MCF 10A (cell line): Measurements from ENCODE around the gene ZBTB7B. TPM values are rescaled to one million over a fixed set of nuclear protein-coding genes. Genes with fewer than 3 reads are reported as not detected.
"Not testable (repeated sequence)": the region's sequence is repeated elsewhere in the genome, so short reads cannot be mapped to it uniquely, and the experiment has no call there.

Experiments used
- BruUV-seq: library from RNA; stranded (reverse); fragments of 400-500 nt; replicated peaks from 2 replicates; lab custom pipeline; 2021; lab: Mats Ljungman, UMichigan
- CTCF ChIA-PET: fragments of 300-600 bp; sonication (Branson Sonifier 250); formaldehyde crosslinking; extraction: SDS; loops from one replicate; lab custom pipeline; 2021; ENCODE audit warnings: antibody characterized with exemption, inconsistent platforms; lab: Yijun Ruan, JAX
- POLR2A ChIA-PET: fragments of 300-600, 350-650 bp; sonication (Branson Sonifier 250); formaldehyde crosslinking; extraction: SDS; loops from one replicate; lab custom pipeline; 2020; ENCODE audit warnings: antibody characterized with exemption, inconsistent platforms; lab: Yijun Ruan, JAX
- DNase-seq: peaks from one replicate; pipeline ENCODE4 v3.0.0-alpha.2; 2018; ENCODE audit not compliant: unreplicated experiment
- H3K27ac Mint-ChIP-seq: one replicate; pipeline ENCODE4 v1.8.0; 2022; ENCODE audit warnings: mild to moderate bottlenecking, low read depth, mixed read lengths; ENCODE audit not compliant: unreplicated experiment
- H3K27me3 Mint-ChIP-seq: one replicate; pipeline ENCODE4 v1.8.0; 2022; ENCODE audit warnings: mixed read lengths; ENCODE audit not compliant: insufficient read depth, unreplicated experiment
- H3K36me3 Mint-ChIP-seq: one replicate; pipeline ENCODE4 v1.8.0; 2022; ENCODE audit warnings: mild to moderate bottlenecking, moderate library complexity, mixed read lengths; ENCODE audit not compliant: insufficient read depth, unreplicated experiment
- H3K4me1 Mint-ChIP-seq: one replicate; pipeline ENCODE4 v1.8.0; 2022; ENCODE audit warnings: mixed read lengths; ENCODE audit not compliant: insufficient read depth, unreplicated experiment
- H3K4me3 Mint-ChIP-seq: one replicate; pipeline ENCODE4 v1.8.0; 2022; ENCODE audit warnings: mild to moderate bottlenecking, moderate library complexity, mixed read lengths; ENCODE audit not compliant: unreplicated experiment
- H3K9me3 Mint-ChIP-seq: one replicate; pipeline ENCODE4 v1.8.0; 2022; ENCODE audit warnings: mixed read lengths; ENCODE audit not compliant: unreplicated experiment
- intact Hi-C: fragments of 100-400 bp; cut with micrococcal nuclease; formaldehyde crosslinking; loops from 2 replicates; pipeline ENCODE4 v1.14.1; 2022
- total RNA-seq: library from RNA; stranded (reverse); gene quantifications from 2 replicates; pipeline ENCODE4 v1.2.3, GENCODE V29; 2022
- TF ChIP-seq, protein P1 (sequence below): fragments of 200-600 bp; IDR thresholded peaks from one replicate; pipeline ENCODE4 v1.8.0; 2022; ENCODE audit warnings: antibody characterized with exemption, mild to moderate bottlenecking; ENCODE audit not compliant: unreplicated experiment

The ZBTB7B gene
- total RNA-seq, 1 experiment from 2014 or later: 175 TPM

DNA sequence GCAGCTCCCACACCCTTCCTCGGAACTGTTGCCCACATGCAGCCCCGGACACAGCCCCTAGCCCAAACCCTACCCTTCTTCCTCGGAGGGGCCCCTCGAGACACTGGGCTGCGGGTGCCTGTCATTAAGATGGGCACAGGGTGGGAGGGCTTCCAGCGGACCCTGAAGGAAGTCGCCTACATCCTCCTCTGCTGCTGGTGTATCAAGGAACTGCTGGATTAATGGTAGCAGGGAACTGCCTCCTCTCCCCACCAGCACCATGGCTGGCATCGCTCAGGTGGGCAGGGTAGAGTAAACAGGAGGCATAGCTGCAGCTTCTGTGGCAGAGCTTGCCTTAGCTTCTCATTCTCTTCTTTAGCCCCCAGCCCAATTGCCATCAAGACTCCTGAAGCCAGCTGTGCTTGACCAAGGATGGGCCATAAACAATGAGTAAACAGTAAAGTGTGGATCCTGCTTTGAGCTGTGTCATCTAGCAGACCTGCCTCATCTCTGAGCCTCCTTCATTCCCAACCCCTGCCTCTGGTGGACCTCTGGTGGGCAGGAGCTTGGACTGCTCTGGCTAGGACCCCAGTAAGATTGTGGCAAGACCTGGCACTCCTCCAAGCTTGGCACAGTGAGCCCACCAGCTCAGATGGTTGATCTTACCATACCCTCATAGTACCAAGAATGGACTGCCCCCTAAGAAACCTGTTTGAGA is 8.9 kb upstream of the ZBTB7B start, which contains the start of gene LENEP:
LENEP (plus strand) TSS at position 15 of the 697 bp plus-strand sequence; CDS start at position 37, 22 bp downstream.
- no peak within 1 kb of the TSS for H3K4me3 Mint-ChIP-seq
- POLR2A ChIA-PET: interaction anchor here (0.6 to 41.1 kb wide), 12 partner anchors 11 to 155 kb away, joined by 3 to 1917 read pairs (median 4); partner anchors contain the start of genes ADAM15, CKS1B, FLAD1 and PBXIP1
- peaks cover 34% of the 10 kb centered on the region for H3K4me1 Mint-ChIP-seq
- no peaks in the 10 kb centered on the region for H3K9me3 Mint-ChIP-seq
- intact Hi-C loops: no loop called here
- no peak for DNase-seq
- H3K27ac Mint-ChIP-seq: peak within 1 kb of the TSS; percentile 68
- BruUV-seq: no TSS peak
- TF ChIP-seq, protein P1, sequence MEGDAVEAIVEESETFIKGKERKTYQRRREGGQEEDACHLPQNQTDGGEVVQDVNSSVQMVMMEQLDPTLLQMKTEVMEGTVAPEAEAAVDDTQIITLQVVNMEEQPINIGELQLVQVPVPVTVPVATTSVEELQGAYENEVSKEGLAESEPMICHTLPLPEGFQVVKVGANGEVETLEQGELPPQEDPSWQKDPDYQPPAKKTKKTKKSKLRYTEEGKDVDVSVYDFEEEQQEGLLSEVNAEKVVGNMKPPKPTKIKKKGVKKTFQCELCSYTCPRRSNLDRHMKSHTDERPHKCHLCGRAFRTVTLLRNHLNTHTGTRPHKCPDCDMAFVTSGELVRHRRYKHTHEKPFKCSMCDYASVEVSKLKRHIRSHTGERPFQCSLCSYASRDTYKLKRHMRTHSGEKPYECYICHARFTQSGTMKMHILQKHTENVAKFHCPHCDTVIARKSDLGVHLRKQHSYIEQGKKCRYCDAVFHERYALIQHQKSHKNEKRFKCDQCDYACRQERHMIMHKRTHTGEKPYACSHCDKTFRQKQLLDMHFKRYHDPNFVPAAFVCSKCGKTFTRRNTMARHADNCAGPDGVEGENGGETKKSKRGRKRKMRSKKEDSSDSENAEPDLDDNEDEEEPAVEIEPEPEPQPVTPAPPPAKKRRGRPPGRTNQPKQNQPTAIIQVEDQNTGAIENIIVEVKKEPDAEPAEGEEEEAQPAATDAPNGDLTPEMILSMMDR: no peak
- CTCF ChIA-PET: interaction anchor here (0.6 to 9.4 kb wide), 18 partner anchors 8 to 511 kb away, joined by 3 to 118 read pairs (median 5); partner anchors contain the start of genes ADAM15, FLAD1, PYGO2 and SHC1
- peaks cover 29% of the 10 kb centered on the region for H3K36me3 Mint-ChIP-seq
- no peaks in the 10 kb centered on the region for H3K27me3 Mint-ChIP-seq

DNA sequence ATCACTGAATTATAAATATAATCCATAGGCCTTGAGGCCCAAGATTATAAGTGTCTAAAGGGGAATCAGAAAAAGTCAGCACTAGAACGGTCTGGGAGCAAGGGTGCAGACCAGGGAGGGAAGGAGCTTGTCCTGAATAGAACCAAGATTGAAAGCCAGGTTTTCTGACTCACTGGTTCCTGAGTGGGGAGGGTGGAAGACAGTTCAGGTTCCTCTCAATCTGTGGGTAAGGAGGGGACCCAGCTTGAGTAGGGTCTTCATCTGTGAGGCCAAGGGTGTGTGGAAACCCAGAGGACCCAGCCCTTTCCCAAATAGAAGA is 8.4 kb upstream of the ZBTB7B start:
- peaks cover 34% of the 10 kb centered on the region for H3K4me1 Mint-ChIP-seq
- CTCF ChIA-PET: interaction anchor here (0.6 to 9.4 kb wide), 14 partner anchors 9 to 500 kb away, joined by 3 to 118 read pairs (median 7); partner anchors contain the start of genes ADAM15, FLAD1, PYGO2 and SHC1
- peak overlapping the region; percentile 68 for H3K27ac Mint-ChIP-seq
- intact Hi-C loops: no loop called here
- POLR2A ChIA-PET: interaction anchor here (0.7 to 41.1 kb wide), 11 partner anchors 10 to 202 kb away, joined by 3 to 1917 read pairs (median 4); partner anchors contain the start of genes ADAM15, CKS1B, FLAD1 and PBXIP1
- no peaks in the 10 kb centered on the region for H3K9me3 Mint-ChIP-seq
- H3K36me3 Mint-ChIP-seq: peaks cover 24% of the 10 kb centered on the region
- DNase-seq: no peak
- BruUV-seq: no TSS peak
- no peak overlapping the region for H3K4me3 Mint-ChIP-seq
- TF ChIP-seq, protein P1: no peak
- H3K27me3 Mint-ChIP-seq: no peaks in the 10 kb centered on the region

DNA sequence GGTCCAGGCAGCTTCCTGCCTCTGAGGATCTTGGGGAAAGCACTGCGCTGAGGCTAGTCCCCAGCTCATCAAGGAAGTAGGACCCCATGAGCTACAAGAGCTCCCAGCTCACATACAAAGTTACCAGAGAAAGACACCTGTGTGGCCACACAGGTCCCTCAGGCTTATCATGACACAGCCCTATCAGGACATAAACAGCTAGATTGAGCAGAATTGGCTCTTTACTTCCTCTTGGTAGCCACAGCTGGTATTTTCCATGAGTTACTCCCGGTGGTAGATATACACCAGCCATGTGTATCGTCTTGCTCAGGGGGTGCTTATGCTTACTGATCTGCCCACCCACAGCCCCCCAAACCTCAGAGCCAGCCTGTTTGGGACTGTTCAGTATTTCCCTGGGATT is 8.0 kb upstream of the ZBTB7B start:
- peak overlapping the region; percentile 68 for H3K27ac Mint-ChIP-seq
- TSS peak; percentile 13 for BruUV-seq

DNA sequence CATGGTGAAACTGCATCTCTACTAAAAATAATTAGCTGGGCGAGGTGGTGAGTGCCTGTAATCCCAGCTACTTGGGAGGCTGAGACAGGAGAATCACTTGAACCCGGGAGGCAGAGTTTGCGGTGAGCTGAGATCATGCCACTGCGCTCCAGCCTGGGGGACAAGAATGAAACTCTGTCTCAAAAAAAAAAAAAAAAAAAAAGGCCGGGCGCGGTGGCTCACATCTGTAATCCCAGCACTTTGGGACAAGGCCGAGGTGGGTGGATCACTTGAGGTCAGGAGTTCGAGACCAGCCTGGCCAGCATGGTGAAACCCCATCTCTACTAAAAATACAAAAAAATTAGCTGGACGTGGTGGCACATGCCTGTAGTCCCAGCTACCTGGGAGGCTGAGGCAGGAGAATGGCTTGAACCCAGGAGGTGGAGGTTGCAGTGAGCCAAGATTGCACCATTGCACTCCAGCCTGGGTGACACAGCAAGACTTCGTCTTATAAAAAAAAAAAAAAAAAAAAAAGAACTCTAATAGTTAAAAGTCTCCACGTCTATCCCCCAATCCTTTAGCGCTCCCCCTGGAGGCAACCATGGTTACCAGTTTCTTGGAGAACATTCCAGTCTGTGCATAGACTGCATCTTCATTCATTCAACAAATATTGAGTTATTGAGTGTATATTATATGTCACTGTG is 7.2 kb upstream of the ZBTB7B start:
- intact Hi-C loops, H3K27me3 Mint-ChIP-seq, H3K27ac Mint-ChIP-seq, H3K9me3 Mint-ChIP-seq, H3K4me3 Mint-ChIP-seq, BruUV-seq: not testable (repeated sequence)
- peaks cover 12% of the 10 kb centered on the region for H3K36me3 Mint-ChIP-seq
- CTCF ChIA-PET: interaction anchor here (0.6 to 9.4 kb wide), 24 partner anchors 9 to 1019 kb away, joined by 3 to 118 read pairs (median 4); partner anchors contain the start of genes ADAM15, FLAD1, KRTCAP2 and PBXIP1
- peak; percentile 92 for DNase-seq
- peaks cover 38% of the 10 kb centered on the region for H3K4me1 Mint-ChIP-seq
- POLR2A ChIA-PET: interaction anchor here (0.6 to 41.1 kb wide), 6 partner anchors 9 to 58 kb away, joined by 3 to 1917 read pairs (median 6); partner anchors contain the start of genes CKS1B, FLAD1, PBXIP1 and PMVK

More for the DNA sequence above, 8.0 kb upstream of the ZBTB7B start:
- intact Hi-C loops: no loop called here
- Mint-ChIP-seq H3K4me3 (no peak overlapping the region), H3K36me3 (peaks cover 21% of the 10 kb centered on the region), H3K9me3 (no peaks in the 10 kb centered on the region), H3K4me1 (peaks cover 34% of the 10 kb centered on the region), H3K27me3 (no peaks in the 10 kb centered on the region)
- CTCF ChIA-PET: interaction anchor here (0.6 to 9.4 kb wide), 16 partner anchors 9 to 500 kb away, joined by 3 to 118 read pairs (median 6); partner anchors contain the start of genes ADAM15, FLAD1, PYGO2 and SHC1
- DNase-seq: no peak
- POLR2A ChIA-PET: interaction anchor here (0.7 to 41.1 kb wide), 11 partner anchors 10 to 202 kb away, joined by 3 to 1917 read pairs (median 4); partner anchors contain the start of genes ADAM15, CKS1B, FLAD1 and PBXIP1
- TF ChIP-seq, protein P1: no peak
